Activated CD4-positive, alpha-beta T cell treated with anti-CD3 and anti-CD28 coated beads, Interleukin-2, amount 50 U/mL, for 48 hours (primary cell): Measurements from ENCODE around the gene KAT2A.

Experiments used
- DNase-seq, 2 experiments: peaks; one replicate each; pipeline ENCODE4 v3.0.0-alpha.2; 2020

The KAT2A gene

GRCh38 chr17:42112552-42113176 lies 8.5 kb downstream of the KAT2A start, which contains the start of gene DHX58:
TSS of gene DHX58 (minus strand) at chr17:42112714. CDS start at chr17:42111892, 822 bp downstream.
- peak; percentile 77 to 83 for DNase-seq

- peak; percentile 34 to 43 for DNase-seq
These were observed 9.2 kb downstream of the KAT2A start for GRCh38 chr17:42111871-42112551.

- no peak for DNase-seq
These were observed 9.9 kb downstream of the KAT2A start for GRCh38 chr17:42111265-42111636.

- DNase-seq = no peak
These were observed 10.6 kb downstream of the KAT2A start for GRCh38 chr17:42110301-42111264.

- DNase-seq = no peak
These were observed 12.1 kb downstream of the KAT2A start for GRCh38 chr17:42109086-42109485.

- peak; percentile 94 to 95 for DNase-seq
These were observed 13.3 kb downstream of the KAT2A start for GRCh38 chr17:42107597-42108576.

GRCh38 chr17:42107124-42107523 lies 14.0 kb downstream of the KAT2A start:
- no peak for DNase-seq

- no peak for DNase-seq
These were observed 15.2 kb downstream of the KAT2A start for GRCh38 chr17:42106009-42106408.

- no peak for DNase-seq
These were observed 16.9 kb downstream of the KAT2A start for GRCh38 chr17:42104264-42104663.

- DNase-seq = no peak
These were observed 17.8 kb downstream of the KAT2A start for GRCh38 chr17:42103221-42103954.

GRCh38 chr17:42101513-42102292 lies 19.5 kb downstream of the KAT2A start:
- DNase-seq = peak; percentile 85 to 88

- no peak for DNase-seq
These were observed 22.3 kb downstream of the KAT2A start for GRCh38 chr17:42098730-42099399.

- peak; percentile 48 to 53 for DNase-seq
These were observed 23.2 kb downstream of the KAT2A start, which contains the start of gene ZNF385C for GRCh38 chr17:42097691-42098631. TSS of gene ZNF385C (minus strand) at chr17:42098473. CDS start at chr17:42063056, 35,417 bp downstream.

- no peak for DNase-seq
These were observed 24.6 kb downstream of the KAT2A start for GRCh38 chr17:42096360-42097111.

- DNase-seq = no peak
These were observed 26.6 kb downstream of the KAT2A start for GRCh38 chr17:42094375-42095069.

- no peak for DNase-seq
These were observed 28.2 kb downstream of the KAT2A start for GRCh38 chr17:42092939-42093338.
